ENCODE measurements around the gene LHX1. TPM values are rescaled to one million over a fixed set of nuclear protein-coding genes. Genes with fewer than 3 reads are reported as not detected.

Gene LHX1
- total and polyA plus RNA-seq, 8 donors = 0.17 to 0.82 (median 0.25) TPM; not detected in 3

- H3K36me3 ChIP-seq = no peaks in the 10 kb centered on the region
- no peak for TF ChIP-seq CTCF (IDR thresholded peaks at IDR 0.05)
- peaks cover 0 to 59% of the 10 kb centered on the region in 2 donors for H3K27me3 ChIP-seq
- no peak overlapping the region for H3K4me3 ChIP-seq
- intact Hi-C loops (cut with DNase I) = no loop called here
- H3K4me1 ChIP-seq = no peaks in the 10 kb centered on the region
- H3K27ac ChIP-seq = no peak overlapping the region
- DNase-seq = no peak
- ATAC-seq = no peak
- no peaks in the 10 kb centered on the region for H3K9me3 ChIP-seq
These were observed 45.0 kb upstream of the LHX1 start for GRCh38 chr17:36892112-36892838.

GRCh38 chr17:36894177-36894576, 43.1 kb upstream of the LHX1 start:
- Histone ChIP-seq H3K4me1 (no peaks in the 10 kb centered on the region), H3K27ac (no peak overlapping the region), H3K27me3 (peaks cover 0 to 44% of the 10 kb centered on the region in 2 donors), H3K9me3 (no peaks in the 10 kb centered on the region), H3K36me3 (no peaks in the 10 kb centered on the region), H3K4me3 (no peak overlapping the region)
- TF ChIP-seq CTCF (IDR thresholded peaks at IDR 0.05) = no peak
- ATAC-seq = no peak
- intact Hi-C loops (cut with DNase I) = no loop called here
- DNase-seq = no peak

GRCh38 chr17:36894925-36895324, 42.4 kb upstream of the LHX1 start:
- no peaks in the 10 kb centered on the region for H3K4me1 ChIP-seq
- no peaks in the 10 kb centered on the region for H3K36me3 ChIP-seq
- intact Hi-C loops (cut with DNase I) = no loop called here

GRCh38 chr17:36899250-36900159, 37.8 kb upstream of the LHX1 start:
- DNase-seq (no peak), ATAC-seq (no peak)
- no peaks in the 10 kb centered on the region for H3K4me1 ChIP-seq
- H3K27ac ChIP-seq = no peak overlapping the region
- H3K9me3 ChIP-seq = no peaks in the 10 kb centered on the region
- no peaks in the 10 kb centered on the region for H3K36me3 ChIP-seq
- intact Hi-C loops (cut with DNase I) = no loop called here
- TF ChIP-seq CTCF (IDR thresholded peaks at IDR 0.05) = no peak
- peaks cover 0 to 43% of the 10 kb centered on the region in 2 donors for H3K27me3 ChIP-seq
- H3K4me3 ChIP-seq = no peak overlapping the region

More at GRCh38 chr17:36894925-36895324, 42.4 kb upstream of the LHX1 start:
- Histone ChIP-seq H3K9me3 (no peaks in the 10 kb centered on the region), H3K27ac (no peak overlapping the region), H3K4me3 (no peak overlapping the region), H3K27me3 (peaks cover 0 to 37% of the 10 kb centered on the region in 2 donors)
- DNase-seq (no peak), ATAC-seq (no peak)
- TF ChIP-seq CTCF (IDR thresholded peaks at IDR 0.05) = no peak

- no peaks in the 10 kb centered on the region for H3K4me1 ChIP-seq
- ATAC-seq (no peak), DNase-seq (no peak)
- H3K27ac ChIP-seq = no peak overlapping the region
- intact Hi-C loops (cut with DNase I) = no loop called here
- no peak overlapping the region for H3K4me3 ChIP-seq
- H3K9me3 ChIP-seq = no peaks in the 10 kb centered on the region
- H3K36me3 ChIP-seq = no peaks in the 10 kb centered on the region
- H3K27me3 ChIP-seq = peaks cover 0 to 38% of the 10 kb centered on the region in 2 donors
- no peak for TF ChIP-seq CTCF (IDR thresholded peaks at IDR 0.05)
These were observed 37.1 kb upstream of the LHX1 start for GRCh38 chr17:36900160-36900512.

Data from left lung (tissue), 10 donors.